SU-DHL-6 (cell line): ENCODE measurements around the gene ATG16L1.

ENCODE experiments used
- CTCF ChIP-seq: fragments of 200-600 bp; sonication (generic); IDR thresholded peaks from one replicate; pipeline ENCODE4 v1.5.1; 2017; ENCODE audit warnings: antibody characterized with exemption, mild to moderate bottlenecking, low read length, moderate library complexity; ENCODE audit not compliant: insufficient read depth, poor library complexity, severe bottlenecking
- EZH2phosphoT487 ChIP-seq: fragments of 200-600 bp; sonication (generic), shearing (Covaris generic); conservative IDR thresholded peaks from 2 replicates; pipeline ENCODE4 v1.6.1; 2018; ENCODE audit warnings: mild to moderate bottlenecking, antibody characterized with exemption, low read length, moderate library complexity, mixed read lengths

GRCh38 chr2:233287871-233288270 lies 36.4 kb downstream of the ATG16L1 start:
- TF ChIP-seq CTCF = no peak
- no peak for TF ChIP-seq EZH2phosphoT487
